IPS DF 19.7 (cell line): ENCODE data around the gene MINK1.
"Not testable (repeated sequence)": the region's sequence is repeated elsewhere in the genome, so short reads cannot be mapped to it uniquely, and the experiment has no call there.

Experiments used
- DNase-seq: peaks from one replicate; pipeline ENCODE4 v3.0.0-alpha.2; 2013; ENCODE audit warnings: low read depth, low spot score

Gene MINK1

DNA sequence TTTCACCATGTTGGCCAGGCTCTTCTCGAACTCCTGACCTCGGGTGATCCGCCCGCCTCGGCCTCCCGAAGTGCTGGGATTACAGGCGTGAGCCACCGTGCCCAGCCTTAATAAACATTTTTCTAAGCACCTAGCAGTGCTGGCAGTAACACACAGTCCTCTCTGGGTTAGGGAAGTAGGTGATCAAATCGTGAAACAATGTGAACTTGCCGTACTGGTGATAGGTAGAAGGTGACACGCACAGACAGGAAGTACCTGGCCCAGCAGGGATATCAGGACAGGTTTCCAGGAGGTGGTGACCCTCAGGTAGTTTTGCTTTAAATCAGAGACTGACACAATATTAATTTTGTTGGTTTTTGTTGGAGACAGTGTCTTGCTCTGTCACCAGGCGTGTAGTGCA is 21.7 kb upstream of the MINK1 start:
- DNase-seq: no peak

DNA sequence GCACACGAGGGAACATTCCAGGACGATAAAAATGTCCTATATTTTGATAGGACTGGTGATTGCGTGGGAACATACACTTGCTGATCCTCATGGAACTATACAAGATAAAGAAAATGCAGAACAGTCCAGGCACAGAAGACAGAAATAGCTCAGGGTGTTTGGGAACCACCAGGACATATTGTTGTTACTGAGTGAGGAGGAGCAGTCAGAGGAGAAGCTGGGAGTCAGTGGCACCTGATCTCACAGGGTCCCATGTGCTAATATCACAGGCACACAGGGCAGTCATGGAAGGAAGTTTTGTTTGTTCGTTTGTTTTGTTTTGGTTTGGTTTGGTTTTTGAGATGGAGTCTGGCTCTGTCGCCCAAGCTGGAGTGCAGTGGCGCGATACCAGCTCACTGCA is 20.4 kb upstream of the MINK1 start:
- DNase-seq: no peak

DNA sequence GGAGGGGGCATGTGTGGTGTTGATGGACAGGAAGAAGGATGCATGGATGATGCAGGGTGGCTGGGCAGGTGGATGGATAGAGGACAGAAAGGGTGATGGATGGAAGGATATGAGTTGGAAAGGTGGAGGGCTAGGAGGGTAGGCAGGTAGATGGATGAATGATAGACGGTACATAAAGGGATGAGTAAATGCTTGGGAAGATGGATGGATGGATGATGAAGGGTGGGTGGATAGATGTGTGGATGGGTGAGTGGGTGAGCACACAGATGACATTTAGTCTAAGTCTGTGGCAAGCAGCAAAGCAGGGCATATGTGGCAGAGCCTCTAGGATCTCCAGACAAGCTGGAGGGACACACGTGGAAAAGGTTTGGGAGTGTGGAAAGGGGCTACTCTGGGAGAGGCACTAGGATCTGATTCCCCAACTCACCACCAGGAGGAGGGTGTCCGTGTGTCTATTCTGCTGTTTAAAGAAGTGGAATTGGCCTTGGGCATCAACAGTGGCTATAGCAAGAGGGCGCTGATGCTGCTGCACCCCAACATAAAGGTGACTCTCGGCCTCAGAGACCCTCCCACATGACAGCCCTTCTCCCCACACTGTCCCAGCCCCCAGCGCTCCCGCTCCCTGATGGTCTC is 18.0 kb upstream of the MINK1 start:
- no peak for DNase-seq

DNA sequence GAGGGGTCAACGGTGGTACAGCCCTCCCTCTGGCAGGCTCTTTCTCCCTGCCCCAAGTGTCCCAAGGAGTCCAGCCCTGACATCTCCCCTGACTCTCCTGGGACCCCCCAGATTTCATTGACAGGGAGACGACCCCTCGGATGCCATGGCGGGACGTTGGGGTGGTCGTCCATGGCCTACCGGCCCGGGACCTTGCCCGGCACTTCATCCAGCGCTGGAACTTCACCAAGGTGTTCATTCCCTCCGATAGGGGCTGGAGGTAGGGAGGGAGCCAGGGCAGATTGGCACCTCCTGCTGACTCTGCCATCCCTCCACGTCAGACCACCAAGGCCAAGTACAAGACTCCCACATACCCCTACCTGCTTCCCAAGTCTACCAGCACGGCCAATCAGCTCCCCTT is 16.3 kb upstream of the MINK1 start:
- no peak for DNase-seq

DNA sequence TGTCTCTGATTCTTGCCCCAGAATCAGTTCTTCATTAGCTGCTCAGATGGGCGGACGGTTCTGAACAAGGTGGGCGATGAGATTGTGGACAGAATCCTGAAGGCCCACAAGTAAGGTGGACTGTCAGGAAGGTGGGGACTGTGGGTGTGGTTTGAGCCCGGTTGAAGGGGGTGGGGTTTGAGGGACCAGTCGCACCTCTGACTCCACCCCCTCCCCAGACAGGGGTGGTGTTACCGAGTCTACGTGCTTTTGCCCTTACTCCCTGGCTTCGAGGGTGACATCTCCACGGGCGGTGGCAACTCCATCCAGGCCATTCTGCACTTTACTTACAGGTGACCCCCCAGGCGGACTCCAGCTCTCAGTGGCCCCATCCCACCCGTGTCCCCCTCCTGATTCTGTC is 14.9 kb upstream of the MINK1 start:
- DNase-seq: no peak

DNA sequence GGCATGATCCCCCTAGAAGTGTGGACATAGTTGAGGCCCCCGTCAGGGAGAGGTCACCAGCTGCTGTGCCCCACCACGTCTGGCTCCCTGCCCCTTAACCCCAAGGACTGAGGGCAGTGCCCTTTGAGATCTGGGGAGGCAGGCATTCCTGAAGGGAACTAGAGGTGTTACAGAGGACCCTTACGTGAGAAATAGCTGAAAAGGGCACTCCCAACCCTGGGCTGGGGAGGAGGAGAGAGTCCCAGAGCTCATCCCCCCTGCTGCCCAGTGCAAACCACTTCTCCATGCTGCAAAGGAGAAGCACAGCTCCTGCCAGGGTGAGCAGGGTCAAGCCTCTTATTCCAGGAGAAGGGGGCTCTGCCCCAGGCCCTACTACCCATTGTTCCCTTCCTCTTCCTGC is 10.3 kb upstream of the MINK1 start:
- no peak for DNase-seq

DNA sequence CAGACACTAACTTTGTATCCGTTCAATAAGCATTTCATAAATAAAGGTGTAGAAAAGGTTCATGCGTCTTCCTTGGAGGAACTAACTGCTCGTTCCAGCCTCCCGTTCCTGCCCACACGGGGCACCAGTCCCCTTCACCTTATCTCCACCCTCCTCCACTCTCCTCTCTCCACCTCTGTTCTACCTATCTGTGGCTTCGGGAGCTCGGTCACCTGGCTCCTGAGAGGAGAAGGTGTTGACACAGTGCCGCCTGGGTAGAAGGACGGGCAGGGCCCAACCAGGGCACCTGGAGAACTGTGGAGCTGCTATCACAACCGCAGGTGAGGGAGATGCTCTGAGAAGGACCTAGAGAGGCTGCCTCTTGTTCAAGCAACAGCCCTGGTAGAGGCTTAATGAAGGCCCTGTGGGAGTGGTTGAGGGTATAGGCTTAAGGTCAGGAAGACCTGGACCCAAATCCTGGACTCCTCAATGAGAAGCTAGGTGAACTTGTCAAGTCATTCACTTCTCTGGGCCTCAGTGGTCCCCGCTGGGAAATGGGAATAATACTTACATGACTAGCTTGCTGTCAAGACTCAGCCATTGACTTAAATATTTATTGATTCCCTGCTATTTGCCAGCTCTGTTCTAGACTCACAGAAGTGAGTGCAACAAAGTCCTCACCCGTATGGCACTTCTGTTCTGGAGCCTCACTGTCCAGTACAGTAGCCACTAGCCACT is 9.6 kb upstream of the MINK1 start:
- DNase-seq: no peak

DNA sequence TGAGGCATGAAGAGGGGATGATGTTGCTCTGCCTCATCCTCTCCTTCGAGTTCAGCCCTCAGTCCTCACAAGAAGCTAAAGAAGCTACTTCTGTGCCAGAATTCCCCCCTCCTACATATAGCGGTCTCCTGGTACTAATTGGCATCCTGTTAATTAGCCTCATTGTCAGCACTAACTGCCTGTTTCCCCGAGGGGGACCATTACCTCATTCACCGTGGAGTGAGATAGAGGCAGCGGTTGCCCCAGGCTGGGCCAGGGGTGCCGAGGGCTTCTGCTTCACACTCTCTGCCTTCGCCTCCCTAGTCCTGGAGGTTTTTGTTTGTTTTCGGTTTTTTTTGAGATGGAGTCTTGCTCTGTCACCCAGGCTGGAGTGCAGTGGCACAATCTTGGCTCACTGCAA is 5.7 kb upstream of the MINK1 start:
- no peak for DNase-seq

DNA sequence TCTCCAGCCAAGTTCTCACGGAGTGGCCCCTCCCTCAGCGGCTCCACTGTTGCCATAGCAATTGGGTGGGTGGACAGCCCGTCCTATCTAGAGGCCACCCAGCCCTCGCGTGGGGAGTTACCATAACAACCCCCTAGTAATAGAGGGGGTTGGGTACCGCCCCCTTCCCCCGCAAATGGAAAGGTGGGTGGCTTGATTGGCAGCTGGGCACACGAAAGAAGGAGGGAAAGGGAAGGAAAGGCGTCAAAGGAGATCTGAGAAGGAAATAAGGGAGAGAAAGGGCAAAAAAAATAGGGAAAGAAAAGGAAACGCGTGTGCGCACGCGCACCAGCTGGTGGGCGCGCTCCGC is 337 bp upstream of the MINK1 start:
- not testable (repeated sequence) for DNase-seq

DNA sequence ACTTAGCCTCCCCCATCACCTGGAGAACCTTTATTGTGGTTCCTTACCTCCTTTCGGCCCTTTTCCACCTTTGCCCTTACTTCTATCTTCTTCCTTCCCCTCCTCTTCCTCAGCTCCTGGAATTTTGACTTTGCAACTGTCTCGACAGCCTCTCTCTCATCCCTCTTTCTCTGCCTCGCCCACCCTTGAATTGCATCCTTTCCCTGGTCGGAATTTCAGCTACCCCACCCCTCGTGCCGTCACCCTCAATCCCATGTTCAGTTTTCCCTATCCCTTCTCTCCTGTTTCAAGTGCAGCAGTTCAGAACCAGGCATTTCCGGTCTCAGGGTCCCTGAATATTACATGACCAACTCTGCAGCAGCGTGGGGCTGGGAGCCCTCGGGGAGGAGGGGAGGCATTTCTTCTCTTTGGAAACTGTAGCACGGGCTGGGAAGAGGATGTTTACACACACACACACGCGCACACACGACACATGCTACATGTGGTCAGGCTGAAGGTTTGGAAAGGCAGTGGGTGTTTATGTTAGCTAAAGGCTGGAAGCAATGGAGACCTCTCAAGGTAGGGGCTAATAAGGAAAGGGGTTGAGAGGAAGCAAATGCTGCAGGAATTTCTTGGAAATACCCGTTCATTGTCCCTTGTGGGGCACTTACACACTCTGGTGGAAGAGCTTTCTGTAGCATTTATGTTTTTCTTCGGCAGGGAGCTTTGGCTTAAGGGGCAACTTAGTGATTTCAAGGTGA is 971 bp downstream of the MINK1 start:
- DNase-seq: no peak

DNA sequence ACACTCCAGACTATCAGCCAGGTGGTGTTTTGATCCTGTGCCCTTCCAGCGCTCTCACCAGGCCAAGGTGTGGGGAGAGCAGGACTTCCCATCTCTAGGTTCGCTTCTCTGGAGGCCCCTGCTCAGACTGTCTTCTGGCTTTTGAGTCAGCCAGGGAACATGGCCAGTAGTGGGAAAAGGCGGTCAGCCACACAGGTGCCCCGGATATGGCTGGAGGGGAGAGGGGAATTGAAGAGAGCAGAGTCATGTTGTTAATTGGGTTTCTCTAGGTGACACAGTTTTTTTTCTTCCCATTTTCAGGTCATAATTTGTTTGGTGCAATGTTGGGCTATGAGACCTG is 1.5 kb downstream of the MINK1 start:
- no peak for DNase-seq

DNA sequence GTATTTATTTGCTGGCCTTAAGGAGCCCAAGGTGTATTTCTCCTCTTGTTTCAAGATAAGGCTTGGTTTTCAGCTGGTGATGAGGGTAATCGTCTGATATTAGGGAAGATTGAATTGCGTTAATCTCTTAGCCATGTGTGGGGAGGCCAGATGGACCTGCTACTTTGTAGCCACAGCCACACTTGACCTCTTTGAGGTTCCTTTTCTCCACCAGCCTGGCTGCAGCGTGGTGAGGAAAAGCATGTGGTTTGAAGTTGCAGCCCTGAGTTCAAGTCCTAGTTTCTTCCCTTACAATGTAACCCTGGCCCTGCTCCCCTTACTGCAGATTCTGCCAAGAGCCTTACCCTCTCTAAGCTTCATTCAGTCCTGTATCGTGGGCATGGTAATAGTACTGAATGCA is 3.1 kb downstream of the MINK1 start:
- no peak for DNase-seq

DNA sequence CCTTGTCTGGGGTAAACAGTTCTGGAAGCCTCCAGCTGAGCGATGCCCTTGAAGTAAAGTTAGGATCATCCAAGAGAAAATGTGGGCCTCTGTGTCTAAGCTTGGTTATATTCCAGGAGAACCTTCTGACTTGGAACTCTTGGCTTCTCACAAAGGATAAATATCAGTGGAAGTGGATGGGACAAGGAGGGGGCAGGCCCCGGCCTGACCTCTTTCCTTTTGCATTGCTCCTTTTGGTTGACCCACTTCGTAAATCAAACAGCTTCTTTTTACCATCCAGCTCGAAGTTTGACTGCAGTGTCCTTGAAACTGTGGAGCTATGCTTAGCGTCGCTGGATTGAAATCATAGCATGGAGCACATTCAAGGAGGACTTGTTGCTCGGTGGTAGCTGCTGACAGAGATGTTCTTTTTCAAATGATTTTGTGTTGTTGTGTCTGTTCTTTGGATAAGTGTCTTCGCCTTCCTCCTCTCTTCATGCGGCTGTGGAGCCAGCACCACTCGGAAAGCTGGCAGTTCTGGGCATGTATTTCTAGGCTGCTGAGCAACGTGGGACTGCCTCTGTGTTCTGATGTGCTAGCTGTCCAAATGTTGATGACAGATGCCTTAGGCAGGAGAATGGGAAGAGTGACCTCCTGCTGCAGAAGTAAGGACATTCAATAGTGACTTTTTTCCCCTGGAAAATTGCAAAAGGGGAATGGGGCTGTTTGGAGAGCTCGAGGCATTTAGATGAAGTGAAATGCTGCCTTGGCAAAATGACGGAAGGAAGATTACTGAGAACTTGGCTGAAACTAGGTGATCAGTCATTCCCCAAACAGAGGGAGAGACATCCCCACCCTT is 4.5 kb downstream of the MINK1 start:
- no peak for DNase-seq

DNA sequence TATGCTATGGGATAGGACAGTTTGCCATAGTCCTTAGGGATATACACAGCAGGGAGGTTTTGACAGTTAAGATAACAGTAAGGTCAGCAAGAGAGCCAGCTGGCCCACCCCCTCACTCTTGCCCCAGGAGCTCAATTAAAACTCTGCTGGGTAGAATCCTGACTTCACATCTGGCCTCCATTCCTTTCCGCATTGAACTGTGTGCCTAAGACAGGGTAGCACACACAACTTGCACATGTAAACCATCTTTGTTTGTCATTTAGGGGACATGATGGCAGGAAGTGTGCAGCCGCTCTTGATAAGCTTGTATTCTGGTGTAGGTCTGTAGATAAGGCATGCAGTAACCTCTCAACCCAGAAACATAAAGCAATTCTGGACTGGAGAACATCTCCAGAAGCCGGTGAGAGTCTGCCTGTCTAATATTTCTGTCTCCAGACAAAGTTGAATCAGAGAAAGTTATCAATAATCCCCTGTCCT is 5.2 kb downstream of the MINK1 start:
- DNase-seq: no peak

DNA sequence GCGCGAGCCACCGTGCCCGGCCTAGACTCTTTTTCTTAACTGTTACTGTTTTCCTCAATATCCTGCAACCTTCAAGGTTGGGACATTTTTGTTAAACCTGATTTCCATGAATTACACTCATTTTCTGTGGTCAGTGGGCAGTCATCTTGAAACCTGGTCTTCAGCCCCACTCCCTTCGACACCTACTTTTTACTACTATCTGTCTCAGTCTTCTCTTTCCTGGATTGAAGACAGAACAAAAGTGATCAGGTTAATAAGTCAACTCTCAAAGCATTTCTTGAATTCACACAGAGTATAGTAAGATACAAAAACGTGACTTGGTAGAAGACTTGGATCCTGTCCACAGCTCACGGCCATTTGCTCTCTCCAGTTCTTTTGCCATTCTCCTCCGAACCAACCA is 6.1 kb downstream of the MINK1 start:
- no peak for DNase-seq

DNA sequence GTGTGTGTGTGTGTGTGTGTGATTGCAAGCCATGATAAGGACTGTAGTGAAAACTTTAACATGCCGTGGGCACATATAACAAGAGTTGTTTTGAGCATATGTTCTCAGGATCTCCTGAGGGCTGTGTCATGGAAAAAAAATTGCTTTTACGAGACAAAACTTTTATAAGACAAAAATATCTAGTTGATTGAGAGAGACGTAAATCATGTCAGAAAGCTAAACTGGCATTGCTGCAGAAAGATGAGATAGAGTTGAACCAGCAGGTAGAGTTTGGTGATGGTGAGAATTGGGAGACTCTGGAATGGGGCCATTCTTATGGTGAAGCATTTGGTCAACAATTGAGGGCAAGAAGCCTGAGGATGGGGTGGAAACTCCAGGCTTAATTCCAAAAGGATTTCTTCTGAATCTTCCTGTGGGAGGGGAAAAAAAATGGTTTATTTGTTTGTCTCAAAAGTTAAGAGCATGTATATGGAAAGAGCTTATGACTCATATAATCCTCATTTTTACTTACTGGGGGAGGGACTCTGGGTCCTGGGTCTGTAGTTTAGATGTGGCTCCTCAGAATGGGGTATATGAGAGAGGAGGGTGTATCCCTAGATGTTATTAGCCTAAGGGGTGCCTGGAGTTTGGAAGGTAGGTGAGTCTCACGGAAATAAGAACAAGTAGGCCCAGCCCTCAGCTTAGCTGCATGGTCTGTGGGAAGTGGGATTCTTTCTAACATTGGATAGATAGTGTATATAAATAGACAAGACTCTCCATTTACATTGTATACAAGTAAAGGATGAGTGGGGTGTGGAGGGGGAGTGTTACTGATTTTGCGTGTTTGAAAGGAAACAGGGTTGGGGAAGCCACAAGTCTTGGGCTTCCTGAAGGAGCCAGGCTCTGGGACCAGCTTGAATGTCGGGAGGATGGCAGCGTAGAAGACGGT is 7.1 kb downstream of the MINK1 start:
- no peak for DNase-seq

DNA sequence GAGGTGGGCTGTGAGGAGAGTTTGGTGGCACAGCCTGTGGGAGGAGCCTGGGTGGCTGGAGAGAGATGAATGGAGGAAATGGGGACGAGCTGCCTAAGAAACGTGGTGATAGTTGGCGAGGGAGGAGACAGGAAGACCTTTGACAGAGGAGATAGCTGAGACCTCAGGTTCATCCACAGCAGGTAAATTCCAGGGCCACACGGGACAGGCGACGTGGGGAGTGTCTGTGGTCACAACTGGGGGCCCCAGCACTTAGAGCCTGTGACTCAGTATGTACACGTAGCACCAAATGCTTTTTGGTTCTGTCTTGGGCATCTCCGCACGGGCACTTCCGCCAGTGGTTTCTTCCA is 7.7 kb downstream of the MINK1 start:
- no peak for DNase-seq

DNA sequence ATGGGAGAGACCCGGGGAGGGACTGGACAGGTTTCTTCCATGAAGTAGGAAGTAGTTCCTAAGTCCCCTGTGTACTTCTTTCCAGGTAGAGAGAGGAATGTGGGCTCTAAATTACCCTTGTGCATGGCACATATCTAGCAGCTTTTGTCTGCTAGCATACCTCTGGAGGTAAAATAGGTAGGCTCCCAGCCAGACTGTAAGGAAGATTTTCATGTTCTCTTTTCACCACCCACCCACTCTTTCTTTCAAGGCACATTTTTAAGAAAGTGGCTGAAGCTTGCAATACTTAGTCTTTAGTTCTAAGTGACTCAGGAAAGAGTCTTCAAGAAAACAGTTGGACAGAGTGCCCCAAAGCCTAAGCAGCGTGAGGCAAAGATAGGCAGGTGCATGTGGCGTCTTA is 9.2 kb downstream of the MINK1 start:
- DNase-seq: no peak

DNA sequence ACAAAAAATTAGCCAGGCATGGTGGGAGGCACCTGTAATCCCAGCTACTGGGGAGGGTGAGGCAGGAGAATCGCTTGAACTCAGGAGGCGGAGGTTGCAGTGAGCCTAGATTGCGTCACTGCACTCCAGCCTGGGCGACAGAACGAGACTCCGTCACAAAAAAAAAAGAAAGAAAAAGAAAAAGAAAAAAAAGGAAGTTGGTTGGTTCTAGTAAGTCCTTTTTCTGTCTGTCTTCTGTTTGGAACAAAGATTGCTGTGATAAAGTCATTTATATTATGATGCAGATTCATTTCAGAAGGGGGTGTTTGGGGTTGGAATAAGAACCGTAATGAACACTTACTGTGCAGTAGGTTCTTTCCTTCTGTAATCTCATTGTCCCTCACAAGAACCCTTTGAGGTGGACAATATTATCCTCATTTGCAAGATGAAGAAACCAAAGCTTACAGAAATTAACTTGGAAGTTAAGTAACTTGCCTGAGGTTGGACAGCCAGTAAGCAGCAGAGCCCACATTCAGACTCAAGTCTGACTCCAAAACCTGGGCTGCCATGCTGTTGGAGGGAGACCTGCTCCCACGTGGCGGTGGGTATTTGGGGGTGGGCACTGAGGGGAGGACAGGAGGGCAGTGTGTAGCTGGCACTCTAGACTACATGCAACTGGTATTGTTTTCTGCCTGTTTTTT is 10.3 kb downstream of the MINK1 start:
- no peak for DNase-seq

DNA sequence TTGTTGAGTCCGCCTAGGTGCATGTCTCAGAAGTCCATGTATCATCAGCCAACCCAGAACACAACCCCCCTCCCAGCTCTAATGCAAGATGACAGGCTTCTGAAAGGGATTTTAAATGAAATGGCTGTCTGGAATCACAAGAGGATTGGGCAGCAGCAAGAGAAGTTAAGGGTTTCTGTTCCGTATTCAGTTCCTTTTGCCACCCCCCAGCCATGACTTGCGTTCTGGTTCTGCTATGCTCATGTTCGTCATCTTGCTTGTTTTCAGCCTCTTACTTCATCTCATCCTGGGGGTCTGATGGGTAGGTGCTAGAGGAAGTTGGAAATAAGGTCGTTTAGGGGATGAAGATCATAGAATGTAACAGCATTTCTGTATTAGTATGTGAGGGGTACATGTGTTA is 12.0 kb downstream of the MINK1 start:
- no peak for DNase-seq
